Esophagus muscularis mucosa (tissue), 4 donors: ENCODE data around the gene PELI2. TPM values are rescaled to one million over a fixed set of nuclear protein-coding genes. Genes with fewer than 3 reads are reported as not detected.

Source experiments
- DNase-seq: peaks from one replicate; pipeline ENCODE4 v3.0.0-alpha.2; 2017; ENCODE audit errors: extremely low spot score
- H3K27ac ChIP-seq, 4 donors: fragments of 200-600 bp; sonication (generic); replicated peaks in 1 of 4; 1 replicate in 3 of 4; 2 replicates in 1 of 4; pipeline ENCODE4 v1.5.1; 2016 to 2019; ENCODE audit warnings: mild to moderate bottlenecking in 1 of 4
- H3K27me3 ChIP-seq, 4 donors: fragments of 200-600 bp; sonication (generic); one replicate each; pipeline versions ENCODE4 v1.5.1 to v1.6.0; 2016 to 2019
- H3K36me3 ChIP-seq, 4 donors: fragments of 200-600 bp; sonication (generic); one replicate each; pipeline ENCODE4 v1.5.1; 2016 to 2019
- H3K4me1 ChIP-seq, 4 donors: fragments of 200-600 bp; sonication (generic); one replicate each; pipeline ENCODE4 v1.5.1; 2016 to 2019
- H3K4me3 ChIP-seq, 4 donors: fragments of 200-600 bp; sonication (generic); 1 replicate in 2 of 4; 2 replicates in 2 of 4; pipeline ENCODE4 v1.5.1; 2016 to 2019; ENCODE audit warnings: mild to moderate bottlenecking in 4 of 4, moderate library complexity in 1 of 4
- H3K9me3 ChIP-seq, 4 donors: fragments of 200-600 bp; sonication (generic); 1 replicate in 3 of 4; 2 replicates in 1 of 4; pipeline ENCODE4 v1.5.1; 2016 to 2019
- EP300 ChIP-seq: sonication (generic); formaldehyde crosslinking; IDR thresholded peaks from one replicate; pipeline ENCODE4 v1.6.1; 2017; ENCODE audit warnings: antibody characterized with exemption
- POLR2A ChIP-seq: fragments of 450-650 bp; IDR thresholded peaks from one replicate; pipeline ENCODE4 v1.6.1; 2017; ENCODE audit warnings: antibody characterized with exemption, moderate library complexity, mild to moderate bottlenecking, low read depth
- POLR2AphosphoS5 ChIP-seq, 2 donors: sonication (generic); formaldehyde crosslinking; IDR thresholded peaks; one replicate each; pipeline ENCODE4 v1.6.1; 2017; ENCODE audit warnings: antibody characterized with exemption in 2 of 2
- WGBS: methylation state at CpG from one replicate; pipeline ENCODE4 v1.1.5; 2018; 5-methylcytosine and 5-hydroxymethylcytosine counted together
- intact Hi-C: fragments of 100-400 bp; cut with DNase I; formaldehyde crosslinking; loops from one replicate; pipeline ENCODE4 v1.15.1; 2023
- total RNA-seq, 4 donors: library from RNA; depleted of rRNA; stranded (reverse); fragments of >200 nt; gene quantifications; one replicate each; pipeline versions ENCODE4 v1.1.0 to v1.2.1, GENCODE V29; 2016
- TF ChIP-seq, protein P1 (sequence below), 3 experiments: fragments of 200-600 bp in 2 of 3; fragments of 450-650 bp in 1 of 3; sonication (generic) in 2 of 3; IDR thresholded peaks; one replicate each; pipeline ENCODE4 v1.5.1; 2017 to 2019; ENCODE audit warnings: antibody characterized with exemption in 3 of 3, mild to moderate bottlenecking in 2 of 3, moderate library complexity in 1 of 3

PELI2 gene
- total RNA-seq, 4 donors from 2014 or later, result 10.6 to 16.3 (median 14.1) TPM

GRCh38 chr14:56202256-56202655 is 84.0 kb downstream of the PELI2 start:
- intact Hi-C loops, result no loop called here
- Histone ChIP-seq H3K9me3 (no peaks in the 10 kb centered on the region), H3K4me1 (peaks cover 8 to 32% (median 25%) of the 10 kb centered on the region in 4 donors), H3K36me3 (no peaks in the 10 kb centered on the region), H3K27me3 (no peaks in the 10 kb centered on the region), H3K4me3 (no peak overlapping the region), H3K27ac (no peak overlapping the region)
- WGBS, result 65% methylated on average over 2 of the region's 2 CpGs
- DNase-seq, result no peak
- no peak for TF ChIP-seq POLR2AphosphoS5 (IDR thresholded peaks at IDR 0.05)
- TF ChIP-seq POLR2A, result no peak

GRCh38 chr14:56205881-56206280 is 87.7 kb downstream of the PELI2 start:
- H3K27me3 ChIP-seq, result no peaks in the 10 kb centered on the region
- no peaks in the 10 kb centered on the region for H3K9me3 ChIP-seq
- DNase-seq, result no peak
- 63% methylated on average over 2 of the region's 2 CpGs for WGBS
- H3K36me3 ChIP-seq, result no peaks in the 10 kb centered on the region
- no peak overlapping the region for H3K27ac ChIP-seq
- intact Hi-C loops, result no loop called here
- H3K4me1 ChIP-seq, result peaks cover 0 to 7% (median 4%) of the 10 kb centered on the region in 4 donors
- no peak for TF ChIP-seq EP300
- TF ChIP-seq POLR2AphosphoS5 (IDR thresholded peaks at IDR 0.05), result no peak
- no peak for TF ChIP-seq POLR2A
- TF ChIP-seq, protein P1, sequence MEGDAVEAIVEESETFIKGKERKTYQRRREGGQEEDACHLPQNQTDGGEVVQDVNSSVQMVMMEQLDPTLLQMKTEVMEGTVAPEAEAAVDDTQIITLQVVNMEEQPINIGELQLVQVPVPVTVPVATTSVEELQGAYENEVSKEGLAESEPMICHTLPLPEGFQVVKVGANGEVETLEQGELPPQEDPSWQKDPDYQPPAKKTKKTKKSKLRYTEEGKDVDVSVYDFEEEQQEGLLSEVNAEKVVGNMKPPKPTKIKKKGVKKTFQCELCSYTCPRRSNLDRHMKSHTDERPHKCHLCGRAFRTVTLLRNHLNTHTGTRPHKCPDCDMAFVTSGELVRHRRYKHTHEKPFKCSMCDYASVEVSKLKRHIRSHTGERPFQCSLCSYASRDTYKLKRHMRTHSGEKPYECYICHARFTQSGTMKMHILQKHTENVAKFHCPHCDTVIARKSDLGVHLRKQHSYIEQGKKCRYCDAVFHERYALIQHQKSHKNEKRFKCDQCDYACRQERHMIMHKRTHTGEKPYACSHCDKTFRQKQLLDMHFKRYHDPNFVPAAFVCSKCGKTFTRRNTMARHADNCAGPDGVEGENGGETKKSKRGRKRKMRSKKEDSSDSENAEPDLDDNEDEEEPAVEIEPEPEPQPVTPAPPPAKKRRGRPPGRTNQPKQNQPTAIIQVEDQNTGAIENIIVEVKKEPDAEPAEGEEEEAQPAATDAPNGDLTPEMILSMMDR (IDR thresholded peaks at IDR 0.05), result no peak
- no peak overlapping the region for H3K4me3 ChIP-seq

DNA sequence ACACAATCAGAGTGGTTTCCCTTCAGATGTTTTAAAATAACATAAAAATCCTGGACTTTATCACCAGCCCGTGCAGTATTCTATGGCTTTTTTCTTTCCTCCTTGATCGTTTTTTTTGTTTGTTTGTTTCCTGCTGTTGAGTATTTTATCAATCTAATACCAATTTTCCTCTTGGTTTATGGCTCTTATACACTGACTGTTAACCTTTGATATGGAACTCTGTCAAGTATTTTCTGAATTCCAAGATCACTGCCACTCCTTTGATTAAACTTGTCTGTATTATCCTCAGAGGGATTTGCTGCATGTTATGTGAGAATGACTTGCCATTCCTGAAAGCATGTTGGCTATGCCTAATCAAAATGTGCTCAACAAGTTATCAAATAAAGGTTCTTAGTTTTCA is 88.4 kb downstream of the PELI2 start:
- H3K27me3 ChIP-seq, result no peaks in the 10 kb centered on the region
- H3K27ac ChIP-seq, result no peak overlapping the region
- intact Hi-C loops, result no loop called here
- WGBS, result 57% methylated on average over 2 of the region's 2 CpGs
- TF ChIP-seq POLR2AphosphoS5 (IDR thresholded peaks at IDR 0.05), result no peak
- no peak for TF ChIP-seq EP300
- TF ChIP-seq, protein P1 (IDR thresholded peaks at IDR 0.05), result no peak
- TF ChIP-seq POLR2A, result no peak
- no peak overlapping the region for H3K4me3 ChIP-seq
- DNase-seq, result no peak
- no peaks in the 10 kb centered on the region for H3K36me3 ChIP-seq
- peaks cover 0 to 6% (median 0%) of the 10 kb centered on the region in 4 donors for H3K4me1 ChIP-seq
- H3K9me3 ChIP-seq, result no peaks in the 10 kb centered on the region

DNA sequence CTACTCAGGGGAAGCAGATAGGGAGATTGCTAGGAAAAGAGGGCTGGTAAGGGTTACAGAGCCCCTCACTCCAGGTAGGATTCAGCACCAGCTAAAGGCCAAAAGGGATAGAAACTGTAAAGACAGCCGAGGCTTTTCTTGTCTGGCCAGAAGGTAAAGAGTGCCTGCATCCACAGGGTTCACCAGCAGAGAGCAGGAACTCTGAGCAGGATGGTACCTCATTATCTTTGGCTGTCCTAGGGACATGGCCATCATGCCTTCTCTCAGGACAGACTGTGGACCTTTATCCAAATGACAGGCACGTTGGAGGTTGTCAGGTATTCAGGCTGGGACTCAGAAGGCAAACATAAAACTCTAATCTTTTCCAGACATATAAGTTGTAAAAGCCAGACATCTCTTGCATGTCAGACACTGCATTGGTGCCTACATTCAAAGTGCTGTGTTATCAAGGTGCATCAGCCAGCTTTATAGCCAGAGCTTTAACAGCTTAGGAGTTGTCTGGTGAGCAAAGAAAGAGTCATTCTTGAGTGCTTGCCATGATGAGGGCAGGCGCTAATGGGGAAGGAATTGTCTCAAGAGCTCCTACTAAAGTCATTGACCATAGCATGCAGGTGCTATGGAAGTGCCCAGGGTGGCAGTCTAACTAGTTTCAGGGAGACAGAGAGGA is 89.5 kb downstream of the PELI2 start:
- intact Hi-C loops, result no loop called here
- Histone ChIP-seq H3K36me3 (no peaks in the 10 kb centered on the region), H3K27ac (no peak overlapping the region), H3K9me3 (no peaks in the 10 kb centered on the region), H3K4me1 (peaks cover 0 to 6% (median 0%) of the 10 kb centered on the region in 4 donors), H3K27me3 (no peaks in the 10 kb centered on the region), H3K4me3 (no peak overlapping the region)
- DNase-seq, result no peak
- TF ChIP-seq EP300, result no peak
- TF ChIP-seq POLR2A, result no peak
- no peak for TF ChIP-seq POLR2AphosphoS5 (IDR thresholded peaks at IDR 0.05)
- TF ChIP-seq, protein P1 (IDR thresholded peaks at IDR 0.05), result no peak
- 90% methylated on average over 3 of the region's 3 CpGs for WGBS

DNA sequence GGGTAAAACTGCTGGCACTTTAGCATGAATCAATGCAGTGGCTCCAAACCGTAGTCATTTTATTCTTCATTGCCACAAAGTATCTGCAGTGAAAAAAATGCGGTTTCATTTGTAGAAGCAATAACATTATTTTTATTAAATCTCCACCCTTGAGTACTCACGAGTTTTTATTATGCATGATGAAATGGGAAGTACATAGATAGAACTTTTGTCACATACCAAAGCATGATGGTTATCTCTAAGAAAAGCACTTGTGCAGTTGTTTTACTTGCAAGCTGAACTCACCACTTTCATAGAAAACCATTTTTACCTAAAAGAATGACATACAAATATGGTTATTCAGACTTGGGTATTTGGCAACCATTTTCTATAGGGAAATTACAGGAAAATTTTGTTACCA is 90.3 kb downstream of the PELI2 start:
- intact Hi-C loops, result no loop called here
- Histone ChIP-seq H3K4me1 (peaks cover 0 to 6% (median 0%) of the 10 kb centered on the region in 4 donors), H3K27me3 (no peaks in the 10 kb centered on the region), H3K27ac (no peak overlapping the region), H3K36me3 (no peaks in the 10 kb centered on the region), H3K9me3 (no peaks in the 10 kb centered on the region), H3K4me3 (no peak overlapping the region)
- TF ChIP-seq EP300, result no peak
- TF ChIP-seq POLR2AphosphoS5 (IDR thresholded peaks at IDR 0.05), result no peak
- DNase-seq, result no peak
- WGBS, result 73% methylated on average over 3 of the region's 3 CpGs

GRCh38 chr14:56210571-56210970 is 92.4 kb downstream of the PELI2 start:
- TF ChIP-seq EP300 (no peak), POLR2A (no peak), POLR2AphosphoS5 (IDR thresholded peaks at IDR 0.05) (no peak)
- TF ChIP-seq, protein P1 (IDR thresholded peaks at IDR 0.05), result no peak
- Histone ChIP-seq H3K4me1 (peaks cover 0 to 7% (median under 1%) of the 10 kb centered on the region in 4 donors), H3K27ac (no peak overlapping the region), H3K4me3 (no peak overlapping the region), H3K36me3 (no peaks in the 10 kb centered on the region), H3K27me3 (no peaks in the 10 kb centered on the region), H3K9me3 (no peaks in the 10 kb centered on the region)
- DNase-seq, result no peak
- intact Hi-C loops, result no loop called here
- WGBS, result 88% methylated on average over 2 of the region's 2 CpGs
